HepG2 (cell line): ENCODE results near the gene ANKHD1. TPM values are rescaled to one million over a fixed set of nuclear protein-coding genes. Genes with fewer than 3 reads are reported as not detected.

ENCODE experiments used
- ATAC-seq: fragments of 200-7000 bp; cut with Tn5 transposase; 3 replicates; pipeline ENCODE4 v1.9.1; 2020; ENCODE audit warnings: mild to moderate bottlenecking, moderate library complexity
- BruUV-seq: library from RNA; stranded (reverse); fragments of 400-500 nt; replicated peaks from 2 replicates; lab custom pipeline; 2021; lab: Mats Ljungman, UMichigan
- CTCF ChIA-PET: fragments of 300-600 bp; formaldehyde crosslinking; extraction: SDS; loops from one replicate; lab custom pipeline; 2021; ENCODE audit warnings: low total read pairs, inconsistent platforms, low intra/inter-chr PET ratio; lab: Yijun Ruan, JAX
- POLR2A ChIA-PET: fragments of 350-600 bp; sonication (Branson Sonifier 250); formaldehyde crosslinking; loops from one replicate; lab custom pipeline; 2020; ENCODE audit warnings: antibody characterized with exemption, inconsistent platforms; lab: Yijun Ruan, JAX
- DNase-seq: peaks from one replicate; pipeline ENCODE4 v3.0.0-alpha.2; 2015; ENCODE audit warnings: low spot score
- FAIRE-seq: peaks from 3 replicates; lab custom pipeline; 2011; peaks lifted over from hg19 to GRCh38; lab: Jason Lieb, UNC
- H2AFZ ChIP-seq: one replicate; pipeline ENCODE4 v1.6.1; 2011; ENCODE audit warnings: low read length, inconsistent platforms
- H3K27ac ChIP-seq: fragments of 300-600 bp; 3 replicates; pipeline ENCODE4 v1.8.0; 2011; ENCODE audit warnings: mixed run types, mild to moderate bottlenecking, mixed read lengths, low read length, inconsistent platforms; ENCODE audit not compliant: insufficient read depth; ENCODE audit errors: extremely low read length
- H3K27me3 ChIP-seq, 2 experiments: fragments of 200-600 bp in 1 of 2; 2 replicates in 1 of 2; 3 replicates in 1 of 2; pipeline versions ENCODE4 v1.6.0 to v1.8.0; 2011; ENCODE audit warnings: low read length in 2 of 2, mild to moderate bottlenecking in 2 of 2, moderate library complexity in 2 of 2, inconsistent platforms in 1 of 2; ENCODE audit not compliant: insufficient read depth in 2 of 2, control insufficient read depth in 1 of 2
- H3K36me3 ChIP-seq, 2 experiments: fragments of 200-600 bp in 1 of 2; replicated peaks in 1 of 2; 2 replicates in 1 of 2; 3 replicates in 1 of 2; pipeline versions ENCODE4 v1.5.1 to v1.8.0; 2011; ENCODE audit warnings: low read length in 2 of 2, inconsistent platforms in 1 of 2; ENCODE audit not compliant: insufficient read depth in 2 of 2, control insufficient read depth in 1 of 2
- H3K4me1 ChIP-seq: 2 replicates; pipeline ENCODE4 v1.5.1; 2012; ENCODE audit warnings: low read length, inconsistent platforms; ENCODE audit not compliant: insufficient read depth
- H3K4me2 ChIP-seq: 2 replicates; pipeline ENCODE4 v1.6.0; 2011; ENCODE audit warnings: low read depth, low read length, inconsistent platforms
- H3K4me3 ChIP-seq, 3 experiments: fragments of 200-600 bp in 1 of 3; sonication (generic), shearing (Covaris generic) in 1 of 3; replicated peaks in 1 of 3; 2 replicates each; pipeline ENCODE4 v1.5.1; 2011 to 2016; ENCODE audit warnings: low read length in 3 of 3, inconsistent platforms in 2 of 3, low read depth in 2 of 3, mild to moderate bottlenecking in 2 of 3, control low read depth in 1 of 3, mixed read lengths in 1 of 3; ENCODE audit not compliant: insufficient read depth in 1 of 3
- H3K79me2 ChIP-seq: one replicate; pipeline ENCODE4 v1.6.1; 2011; ENCODE audit warnings: low read length, inconsistent platforms; ENCODE audit not compliant: insufficient read depth
- H3K9ac ChIP-seq: 2 replicates; pipeline ENCODE4 v1.6.0; 2011; ENCODE audit warnings: mild to moderate bottlenecking, low read depth, low read length, inconsistent platforms; ENCODE audit not compliant: insufficient read depth
- H3K9me3 ChIP-seq: 2 replicates; pipeline ENCODE4 v1.5.1; 2012; ENCODE audit warnings: mild to moderate bottlenecking, low read length
- H4K20me1 ChIP-seq: 2 replicates; pipeline ENCODE4 v1.6.0; 2011; ENCODE audit warnings: inconsistent platforms, mild to moderate bottlenecking, low read length, moderate library complexity; ENCODE audit not compliant: insufficient read depth
- NR2F6 ChIP-seq, 2 experiments: IDR thresholded peaks; 2 replicates each; pipeline ENCODE4 v1.6.1; 2016; ENCODE audit warnings: antibody characterized with exemption in 1 of 2, mild to moderate bottlenecking in 1 of 2
- SRSF9 ChIP-seq: fragments of 200-400 bp; formaldehyde crosslinking; IDR thresholded peaks from 2 replicates; pipeline ENCODE4 v1.6.1; 2018; ENCODE audit warnings: borderline replicate concordance, mild to moderate bottlenecking, low read depth, low read length; ENCODE audit not compliant: insufficient read depth, poor library complexity, severe bottlenecking
- WGBS: methylation state at CpG from one replicate; pipeline ENCODE4 v1.1.6; 2017; ENCODE audit warnings: low lambda C conversion rate; 5-methylcytosine and 5-hydroxymethylcytosine counted together
- in situ Hi-C: cut with HindIII; loops from 2 replicates; pipeline ENCODE4 v1.10.0; 2017; ENCODE audit warnings: low pct_unique_long_range_greater_than_20kb; ENCODE audit not compliant: extremely low pct_ligation_motif_present
- intact Hi-C: fragments of 100-400 bp; cut with micrococcal nuclease; formaldehyde crosslinking; loops from one replicate; pipeline ENCODE4 v1.10.0; 2022; ENCODE audit not compliant: unreplicated experiment
- polyA plus RNA-seq, 8 experiments: library from polyadenylated mRNA; depleted of rRNA in 3 of 8; stranded (reverse) in 7 of 8; unstranded in 1 of 8; fragments of >200 nt; fragmentation: Illumina TruSeq in 4 of 8; extraction: Trizol in 4 of 8; gene quantifications; 2 replicates each; pipeline versions ENCODE4 v1.2.1 to v1.2.3, GENCODE V29; 2011 to 2016; ENCODE audit warnings: low read depth in 4 of 8, missing spikeins in 1 of 8, mixed read lengths in 1 of 8; ENCODE audit not compliant: insufficient read depth in 1 of 8
- total RNA-seq, 5 experiments: library from RNA; depleted of rRNA; stranded (reverse); fragments of >200 nt; fragmentation: Illumina TruSeq; extraction: Trizol; gene quantifications; 2 replicates each; pipeline ENCODE4 v1.2.3, GENCODE V29; 2016; ENCODE audit warnings: low read depth in 1 of 5
- TF ChIP-seq, protein P1 (sequence below): sonication (generic); formaldehyde crosslinking; IDR thresholded peaks from 2 replicates; pipeline ENCODE4 v1.4.0; 2020; ENCODE audit warnings: missing genetic modification reagents, mild to moderate bottlenecking, borderline replicate concordance
- TF ChIP-seq, protein P2 (sequence below): sonication (generic); formaldehyde crosslinking; IDR thresholded peaks from 2 replicates; pipeline ENCODE4 v1.8.0; 2023; ENCODE audit warnings: mild to moderate bottlenecking, missing genetic modification reagents

Gene ANKHD1
- total and polyA plus RNA-seq, 2 of the 13 experiments (the other 11 are each of a cell fraction or from before 2014, with no cell fraction given) = 69.9 to 82.0 TPM

DNA sequence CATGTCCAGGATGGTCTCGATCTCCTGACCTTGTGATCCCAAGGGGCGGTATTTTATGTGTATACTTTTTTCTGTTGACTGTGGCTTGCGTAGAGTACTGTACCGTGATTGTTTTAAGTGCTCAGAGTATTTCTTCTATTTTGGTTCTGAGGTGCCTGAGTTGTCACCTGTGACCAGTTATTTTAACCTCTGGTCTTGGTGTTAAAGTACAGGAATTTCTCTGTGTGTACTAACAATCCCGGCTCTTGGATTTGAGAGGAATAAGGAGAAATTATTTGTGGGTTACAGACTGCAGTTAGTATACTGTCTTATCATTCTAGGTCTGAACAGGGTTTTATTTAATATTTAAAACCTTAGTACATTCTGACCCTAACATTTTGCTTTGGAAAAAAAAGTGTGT lies 2.0 kb downstream of the ANKHD1 start:
- H4K20me1 ChIP-seq = peaks cover 56% of the 10 kb centered on the region
- TF ChIP-seq, protein P1, sequence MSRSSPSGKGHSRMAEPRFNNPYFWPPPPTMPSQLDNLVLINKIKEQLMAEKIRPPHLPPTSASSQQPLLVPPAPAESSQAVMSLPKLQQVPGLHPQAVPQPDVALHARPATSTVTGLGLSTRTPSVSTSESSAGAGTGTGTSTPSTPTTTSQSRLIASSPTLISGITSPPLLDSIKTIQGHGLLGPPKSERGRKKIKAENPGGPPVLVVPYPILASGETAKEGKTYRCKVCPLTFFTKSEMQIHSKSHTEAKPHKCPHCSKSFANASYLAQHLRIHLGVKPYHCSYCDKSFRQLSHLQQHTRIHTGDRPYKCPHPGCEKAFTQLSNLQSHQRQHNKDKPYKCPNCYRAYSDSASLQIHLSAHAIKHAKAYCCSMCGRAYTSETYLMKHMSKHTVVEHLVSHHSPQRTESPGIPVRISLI (CRISPR knock-in tag) = 0 out of 2 replicates have a peak, but pooled peaks have one; percentile 8
- no peak for TF ChIP-seq NR2F6 (IDR thresholded peaks at IDR 0.05)
- 0 out of 2 replicates have a peak, but pooled peaks have one; percentile 5 for TF ChIP-seq NR2F6 (CRISPR knock-in tag; IDR thresholded peaks at IDR 0.05)
- TF ChIP-seq, protein P2, sequence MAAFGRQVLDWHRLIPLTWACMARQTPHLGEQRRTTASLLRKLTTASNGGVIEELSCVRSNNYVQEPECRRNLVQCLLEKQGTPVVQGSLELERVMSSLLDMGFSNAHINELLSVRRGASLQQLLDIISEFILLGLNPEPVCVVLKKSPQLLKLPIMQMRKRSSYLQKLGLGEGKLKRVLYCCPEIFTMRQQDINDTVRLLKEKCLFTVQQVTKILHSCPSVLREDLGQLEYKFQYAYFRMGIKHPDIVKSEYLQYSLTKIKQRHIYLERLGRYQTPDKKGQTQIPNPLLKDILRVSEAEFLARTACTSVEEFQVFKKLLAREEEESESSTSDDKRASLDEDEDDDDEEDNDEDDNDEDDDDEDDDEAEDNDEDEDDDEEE = no peak
- TF ChIP-seq SRSF9 = no peak
- TF ChIP-seq, all 625 proteins: peak for 2
- H3K9me3 ChIP-seq = no peaks in the 10 kb centered on the region
- no peaks in the 10 kb centered on the region; a peak in 1 of 5 replicates for H3K27me3 ChIP-seq
- peak overlapping the region; percentile 98 for H3K9ac ChIP-seq
- peak overlapping the region; percentile 97 for H3K27ac ChIP-seq
- H3K4me1 ChIP-seq = peaks cover 51% of the 10 kb centered on the region
- ChIA-PET CTCF (no interaction called here), POLR2A (no interaction called here)
- BruUV-seq = no TSS peak
- H3K36me3 ChIP-seq = peaks cover 0 to 2% of the 10 kb centered on the region in 2 experiments; a peak in 1 of 5 replicates
- in situ Hi-C loops = no loop called here
- 2% methylated on average over 5 of the region's 5 CpGs for WGBS
- intact Hi-C loops = loop anchor here (10.0 kb wide), 1 partner anchor 241 kb away; the partner anchor contains the start of genes IK and NDUFA2
- no peak for FAIRE-seq
- peak overlapping the region; percentile 80 to 97 (median 95) for H3K4me3 ChIP-seq
- ATAC-seq = no peak
- peaks cover 82% of the 10 kb centered on the region for H3K79me2 ChIP-seq
- DNase-seq = no peak
- peak overlapping the region; percentile 75 for H3K4me2 ChIP-seq
- H2AFZ ChIP-seq = no peak overlapping the region
